Brain microvascular endothelial cell (primary cell): ENCODE data around the gene USH2A.

Experiments
- DNase-seq: peaks from one replicate; pipeline ENCODE4 v3.0.0-alpha.2; 2020
- H3K27ac ChIP-seq: fragments of 250-450 bp; sonication (Bioruptor Pico); 2 replicates; pipeline ENCODE4 v1.5.1; 2020; ENCODE audit warnings: mild to moderate bottlenecking, moderate library complexity
- H3K27me3 ChIP-seq: fragments of 250-450 bp; sonication (Bioruptor Pico); replicated peaks from 2 replicates; pipeline ENCODE4 v1.5.1; 2020; ENCODE audit warnings: mild to moderate bottlenecking
- H3K36me3 ChIP-seq: fragments of 250-450 bp; sonication (Bioruptor Pico); replicated peaks from 2 replicates; pipeline ENCODE4 v1.5.1; 2020; ENCODE audit warnings: mild to moderate bottlenecking
- H3K4me3 ChIP-seq: 2 replicates; pipeline ENCODE4 v1.5.1; 2011; ENCODE audit warnings: low read depth, mild to moderate bottlenecking, control low read depth, low read length, moderate library complexity
- in situ Hi-C: cut with HindIII; loops from 2 replicates; pipeline ENCODE4 v1.10.0; 2017; ENCODE audit warnings: low sequenced_read_pairs, low pct_ligation_motif_present
- TF ChIP-seq, protein P1 (sequence below): IDR thresholded peaks from 2 replicates; pipeline ENCODE4 v1.5.1; 2011; ENCODE audit warnings: low read depth, mild to moderate bottlenecking, moderate library complexity, low read length, control low read depth, inconsistent platforms; ENCODE audit errors: missing control alignments

Gene USH2A

DNA sequence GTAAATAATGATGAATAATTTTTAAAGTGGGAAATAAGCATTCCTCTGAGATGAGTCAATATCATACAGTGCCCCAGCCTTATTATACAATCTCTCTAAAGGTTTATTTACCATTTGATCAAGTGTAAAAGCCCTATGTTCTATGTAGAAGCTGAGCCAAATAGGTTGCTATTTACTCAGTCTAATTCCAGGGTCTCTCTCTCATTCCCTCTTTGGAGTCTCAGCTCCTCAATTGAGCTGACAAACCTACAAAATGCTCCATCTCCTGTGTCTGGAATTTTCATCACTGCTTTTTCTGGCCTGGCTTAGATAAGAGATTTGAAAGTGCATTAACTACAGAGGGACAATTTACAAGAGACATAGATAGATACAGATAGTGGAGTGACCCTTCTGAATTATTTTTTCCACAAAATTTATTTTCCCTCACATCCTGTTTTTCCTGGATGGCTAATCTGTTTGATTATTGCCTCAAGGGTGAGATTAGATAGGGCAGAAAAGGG, 24.8 kb upstream of the USH2A start:
- TF ChIP-seq, protein P1, sequence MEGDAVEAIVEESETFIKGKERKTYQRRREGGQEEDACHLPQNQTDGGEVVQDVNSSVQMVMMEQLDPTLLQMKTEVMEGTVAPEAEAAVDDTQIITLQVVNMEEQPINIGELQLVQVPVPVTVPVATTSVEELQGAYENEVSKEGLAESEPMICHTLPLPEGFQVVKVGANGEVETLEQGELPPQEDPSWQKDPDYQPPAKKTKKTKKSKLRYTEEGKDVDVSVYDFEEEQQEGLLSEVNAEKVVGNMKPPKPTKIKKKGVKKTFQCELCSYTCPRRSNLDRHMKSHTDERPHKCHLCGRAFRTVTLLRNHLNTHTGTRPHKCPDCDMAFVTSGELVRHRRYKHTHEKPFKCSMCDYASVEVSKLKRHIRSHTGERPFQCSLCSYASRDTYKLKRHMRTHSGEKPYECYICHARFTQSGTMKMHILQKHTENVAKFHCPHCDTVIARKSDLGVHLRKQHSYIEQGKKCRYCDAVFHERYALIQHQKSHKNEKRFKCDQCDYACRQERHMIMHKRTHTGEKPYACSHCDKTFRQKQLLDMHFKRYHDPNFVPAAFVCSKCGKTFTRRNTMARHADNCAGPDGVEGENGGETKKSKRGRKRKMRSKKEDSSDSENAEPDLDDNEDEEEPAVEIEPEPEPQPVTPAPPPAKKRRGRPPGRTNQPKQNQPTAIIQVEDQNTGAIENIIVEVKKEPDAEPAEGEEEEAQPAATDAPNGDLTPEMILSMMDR = no peak
- H3K27ac ChIP-seq = no peak overlapping the region
- no peaks in the 10 kb centered on the region for H3K36me3 ChIP-seq
- no peak overlapping the region for H3K4me3 ChIP-seq
- no peak for DNase-seq
- in situ Hi-C loops = no loop called here
- no peaks in the 10 kb centered on the region for H3K27me3 ChIP-seq

GRCh38 chr1:216437603-216438002, 14.4 kb upstream of the USH2A start:
- Histone ChIP-seq H3K27ac (no peak overlapping the region), H3K4me3 (no peak overlapping the region), H3K36me3 (no peaks in the 10 kb centered on the region), H3K27me3 (no peaks in the 10 kb centered on the region)
- in situ Hi-C loops = no loop called here
- no peak for DNase-seq
- TF ChIP-seq, protein P1 = no peak

DNA sequence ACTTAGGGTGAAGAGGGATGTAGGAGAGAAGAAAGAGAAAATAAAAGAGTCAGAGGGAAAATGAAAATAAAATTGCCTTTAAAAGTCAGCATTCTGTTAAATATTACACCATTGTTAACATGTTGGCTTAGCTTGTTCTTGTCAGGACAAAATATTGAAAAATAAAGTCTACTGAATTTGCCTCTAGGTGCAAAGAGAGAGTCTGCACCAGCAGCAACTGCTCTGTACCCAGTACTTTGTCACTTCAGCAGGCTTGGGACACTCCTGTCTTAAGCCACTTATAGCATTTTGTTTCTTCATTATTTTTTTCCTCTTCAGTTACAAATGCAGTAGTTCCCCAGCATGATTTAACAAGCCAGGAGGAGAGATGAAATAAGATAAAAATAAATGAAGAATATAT, 11.0 kb upstream of the USH2A start:
- TF ChIP-seq, protein P1 = no peak
- DNase-seq = no peak
- Histone ChIP-seq H3K27ac (no peak overlapping the region), H3K27me3 (no peaks in the 10 kb centered on the region), H3K4me3 (no peak overlapping the region), H3K36me3 (no peaks in the 10 kb centered on the region)
- in situ Hi-C loops = no loop called here

GRCh38 chr1:216433175-216433574, 9.9 kb upstream of the USH2A start:
- H3K27me3 ChIP-seq = no peaks in the 10 kb centered on the region
- TF ChIP-seq, protein P1 = no peak
- in situ Hi-C loops = no loop called here
- no peak for DNase-seq
- no peak overlapping the region for H3K4me3 ChIP-seq
- no peak overlapping the region for H3K27ac ChIP-seq
- H3K36me3 ChIP-seq = no peaks in the 10 kb centered on the region

DNA sequence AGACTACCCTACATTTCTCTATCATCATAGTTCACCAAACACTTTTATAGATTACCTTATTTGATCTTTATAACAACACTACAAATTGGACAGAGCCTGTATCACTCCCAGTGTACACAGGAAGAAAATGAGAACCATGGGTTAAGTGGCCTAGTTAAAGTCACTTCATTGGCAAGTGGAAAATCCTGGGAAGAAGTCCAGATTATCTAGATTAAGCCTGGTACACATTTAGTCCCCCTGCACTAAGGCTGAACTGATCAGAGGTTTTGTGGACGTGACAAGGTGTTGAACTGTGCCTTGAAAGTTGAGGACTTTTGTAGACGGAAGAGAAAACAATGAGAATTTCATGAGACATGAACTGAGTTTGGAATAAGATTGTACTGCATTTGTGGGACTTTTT, 7.5 kb upstream of the USH2A start:
- TF ChIP-seq, protein P1 = no peak
- in situ Hi-C loops = no loop called here
- H3K4me3 ChIP-seq = no peak overlapping the region
- H3K27ac ChIP-seq = no peak overlapping the region
- no peak for DNase-seq
- H3K27me3 ChIP-seq = no peaks in the 10 kb centered on the region
- H3K36me3 ChIP-seq = no peaks in the 10 kb centered on the region

DNA sequence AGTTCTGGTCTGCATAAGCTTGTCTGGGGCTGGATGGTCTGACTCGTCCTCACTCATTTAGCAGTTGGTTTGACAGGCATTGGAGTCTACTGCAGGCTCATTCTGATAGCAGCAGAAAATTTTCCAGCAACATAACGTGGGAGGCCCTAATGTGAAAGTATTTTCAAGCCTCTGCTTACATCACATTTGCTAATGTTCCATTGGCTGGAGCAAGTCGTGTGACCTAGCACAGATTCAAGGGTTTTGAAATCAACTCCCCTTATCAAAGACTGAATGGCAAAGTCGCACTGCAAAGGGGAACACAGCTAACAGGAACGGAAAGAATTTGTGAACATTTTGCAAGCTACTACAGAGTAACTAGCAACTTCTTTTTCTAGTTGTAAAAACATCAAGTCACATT, 2.3 kb upstream of the USH2A start:
- Histone ChIP-seq H3K27me3 (no peaks in the 10 kb centered on the region), H3K27ac (no peak overlapping the region), H3K4me3 (no peak overlapping the region), H3K36me3 (no peaks in the 10 kb centered on the region)
- TF ChIP-seq, protein P1 = no peak
- DNase-seq = no peak
- in situ Hi-C loops = no loop called here
